Measurements from ENCODE around the gene DAPK3. TPM values are rescaled to one million over a fixed set of nuclear protein-coding genes. Genes with fewer than 3 reads are reported as not detected.

The DAPK3 gene
- total and polyA plus RNA-seq, 2 experiments from 2014 or later: 47.6 to 167 TPM

DNA sequence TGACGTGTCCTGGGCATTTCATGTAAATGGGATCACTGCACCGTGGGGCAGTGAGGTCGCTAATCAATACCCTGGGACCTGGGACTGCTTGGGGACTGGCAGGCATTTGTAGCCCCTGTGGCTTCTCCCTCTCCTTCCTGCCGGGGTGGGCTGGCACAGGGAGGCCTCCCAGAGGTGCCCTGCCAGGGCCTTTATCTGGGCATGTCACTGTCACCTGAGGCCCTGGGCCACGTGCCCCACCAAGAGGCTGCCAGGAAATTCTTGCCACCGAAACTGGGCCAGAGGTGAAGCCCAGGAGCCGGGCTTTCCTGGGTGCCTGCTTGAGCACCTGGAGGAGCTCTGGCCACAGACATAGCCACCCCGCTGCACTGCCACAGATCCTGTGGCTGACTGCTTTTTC, 39.9 kb downstream of the DAPK3 start:
- no peak overlapping the region for H3K27ac ChIP-seq
- H3K4me1 ChIP-seq (ENCODE audit: insufficient read depth): no peaks in the 10 kb centered on the region
- in situ Hi-C loops (cut with MboI): no loop called here
- H3F3A ChIP-seq (ENCODE audit: insufficient read depth): no peaks in the 10 kb centered on the region
- no peaks in the 10 kb centered on the region for H3K9me3 ChIP-seq (ENCODE audit: low read depth)
- no peak overlapping the region for H3K4me3 ChIP-seq
- H2AFZ ChIP-seq: no peak overlapping the region
- H3K27me3 ChIP-seq (replicated peaks; ENCODE audit: insufficient read depth): peaks cover 21% of the 10 kb centered on the region
- TF ChIP-seq EZH2 (IDR thresholded peaks at IDR 0.05; ENCODE audit: insufficient read depth, poor library complexity, severe bottlenecking) (no peak), EZH2phosphoT487 (IDR thresholded peaks at IDR 0.05; ENCODE audit: insufficient read depth, low read depth) (no peak)
- WGBS, 2 experiments (ENCODE audit: low coverage in 1 of 2, low lambda C conversion rate in 2 of 2, missing lambda C conversion rate in 2 of 2): 59 to 65% methylated on average over 7 to 8 of the region's 8 CpGs
- H3K4me2 ChIP-seq (ENCODE audit: unreplicated experiment): no peak overlapping the region
- H3K9ac ChIP-seq: no peak overlapping the region
- H3K9me2 ChIP-seq (ENCODE audit: insufficient read depth): no peaks in the 10 kb centered on the region
- H3K36me3 ChIP-seq (ENCODE audit: low read depth): no peaks in the 10 kb centered on the region
- H3K79me2 ChIP-seq (ENCODE audit: insufficient read depth): no peaks in the 10 kb centered on the region
- H4K20me1 ChIP-seq (ENCODE audit: insufficient read depth): no peaks in the 10 kb centered on the region
- DNase-seq: no peak

DNA sequence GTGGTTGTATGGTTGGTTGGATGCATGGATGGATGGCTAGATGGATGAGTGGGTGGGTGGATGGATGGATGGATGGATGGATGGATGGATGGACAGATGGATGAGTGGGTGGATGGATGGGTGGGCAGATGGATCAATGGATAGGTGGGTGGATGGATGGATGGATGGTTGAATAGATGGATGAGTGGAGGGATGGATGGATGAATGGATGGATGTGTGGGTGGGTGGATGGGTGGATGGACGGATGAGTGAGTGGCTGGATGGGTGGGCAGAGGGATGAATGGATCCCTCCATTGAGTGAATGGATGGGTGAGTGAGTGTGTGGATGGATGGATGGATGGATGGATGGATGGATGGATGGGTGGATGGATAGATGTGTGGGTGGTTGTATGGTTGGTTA, 47.0 kb downstream of the DAPK3 start:
- Histone ChIP-seq H3K27ac (no peak overlapping the region), H3K9me2 (ENCODE audit: insufficient read depth) (no peaks in the 10 kb centered on the region), H3K27me3 (replicated peaks; ENCODE audit: insufficient read depth) (no peaks in the 10 kb centered on the region), H3K4me1 (ENCODE audit: insufficient read depth) (no peaks in the 10 kb centered on the region), H3K9me3 (ENCODE audit: low read depth) (no peaks in the 10 kb centered on the region), H3K4me2 (ENCODE audit: unreplicated experiment) (no peak overlapping the region), H4K20me1 (ENCODE audit: insufficient read depth) (no peaks in the 10 kb centered on the region), H2AFZ (no peak overlapping the region), H3K36me3 (ENCODE audit: low read depth) (no peaks in the 10 kb centered on the region), H3K79me2 (ENCODE audit: insufficient read depth) (no peaks in the 10 kb centered on the region), H3F3A (ENCODE audit: insufficient read depth) (no peaks in the 10 kb centered on the region), H3K9ac (no peak overlapping the region), H3K4me3 (no peak overlapping the region)
- DNase-seq: no peak
- TF ChIP-seq EZH2phosphoT487 (IDR thresholded peaks at IDR 0.05; ENCODE audit: insufficient read depth, low read depth): no peak
- no peak for TF ChIP-seq EZH2 (IDR thresholded peaks at IDR 0.05; ENCODE audit: insufficient read depth, poor library complexity, severe bottlenecking)
- in situ Hi-C loops (cut with MboI): no loop called here
- WGBS, 2 experiments (ENCODE audit: low coverage in 1 of 2, low lambda C conversion rate in 2 of 2, missing lambda C conversion rate in 2 of 2): 10 to 25% methylated on average over 1 of the region's 1 CpG

DNA sequence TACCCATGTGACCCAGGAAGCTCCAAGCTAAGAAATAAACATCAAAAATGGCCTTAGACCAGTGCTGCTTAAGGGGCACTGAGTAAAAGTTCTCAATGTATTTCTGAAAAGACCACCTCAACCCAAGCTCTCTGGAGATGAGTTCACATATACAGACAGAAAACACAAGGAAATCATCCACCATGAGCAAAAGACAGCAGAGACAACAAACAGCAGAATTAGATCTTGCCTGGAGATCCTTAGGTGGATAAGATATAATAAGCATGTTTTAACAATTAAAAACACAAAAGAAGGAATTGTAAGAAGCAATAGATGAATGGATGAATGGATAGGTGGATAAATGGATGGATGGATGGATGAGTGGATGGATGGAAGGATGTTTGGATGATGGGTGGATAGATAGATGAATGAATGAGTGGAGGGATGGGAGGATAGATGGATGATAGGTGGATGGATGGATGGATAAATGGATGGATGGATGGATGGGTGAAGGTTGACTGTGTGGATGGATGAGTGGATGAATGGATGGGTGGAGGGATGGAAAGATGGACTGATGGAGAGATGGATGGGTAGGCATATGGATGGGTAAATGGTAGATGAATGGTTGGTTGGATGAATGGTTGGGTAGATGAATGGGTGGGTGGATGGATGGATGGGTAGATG, 47.7 kb downstream of the DAPK3 start:
- H3K36me3 ChIP-seq (ENCODE audit: low read depth): no peaks in the 10 kb centered on the region
- H3K4me3 ChIP-seq: no peak overlapping the region
- no peaks in the 10 kb centered on the region for H3K9me2 ChIP-seq (ENCODE audit: insufficient read depth)
- no peaks in the 10 kb centered on the region for H4K20me1 ChIP-seq (ENCODE audit: insufficient read depth)
- in situ Hi-C loops (cut with MboI): no loop called here
- H3K9me3 ChIP-seq (ENCODE audit: low read depth): no peaks in the 10 kb centered on the region
- no peaks in the 10 kb centered on the region for H3K79me2 ChIP-seq (ENCODE audit: insufficient read depth)
- H2AFZ ChIP-seq: no peak overlapping the region
- H3K27me3 ChIP-seq (replicated peaks; ENCODE audit: insufficient read depth): no peaks in the 10 kb centered on the region
- no peak overlapping the region for H3K4me2 ChIP-seq (ENCODE audit: unreplicated experiment)
- no peak overlapping the region for H3K9ac ChIP-seq
- no peak overlapping the region for H3K27ac ChIP-seq
- no peaks in the 10 kb centered on the region for H3F3A ChIP-seq (ENCODE audit: insufficient read depth)
- H3K4me1 ChIP-seq (ENCODE audit: insufficient read depth): no peaks in the 10 kb centered on the region
- DNase-seq: no peak
- TF ChIP-seq EZH2phosphoT487 (IDR thresholded peaks at IDR 0.05; ENCODE audit: insufficient read depth, low read depth): no peak

DNA sequence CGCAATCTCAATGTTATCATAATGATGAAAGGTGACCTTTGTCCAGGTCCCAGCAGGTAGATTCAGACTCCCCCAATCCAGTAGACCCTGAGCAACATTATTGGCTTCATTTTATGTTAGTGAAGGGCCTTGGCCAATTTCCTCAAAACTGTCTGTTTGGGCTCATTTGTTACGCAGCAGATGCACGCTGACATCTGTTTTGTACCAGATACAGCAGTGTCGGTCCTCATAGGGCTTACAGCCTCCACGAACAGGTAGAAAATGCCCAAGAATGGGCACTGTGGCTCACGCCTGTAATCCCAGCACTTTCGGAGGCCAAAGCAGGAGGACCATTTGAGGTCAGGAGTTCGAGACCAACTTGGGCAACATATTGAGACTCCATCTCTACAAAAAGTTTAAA, 51.1 kb downstream of the DAPK3 start:
- Histone ChIP-seq H3K27me3 (replicated peaks; ENCODE audit: insufficient read depth) (no peaks in the 10 kb centered on the region), H3K4me1 (ENCODE audit: insufficient read depth) (no peaks in the 10 kb centered on the region), H3K27ac (no peak overlapping the region), H3K4me3 (no peak overlapping the region), H3K9me3 (ENCODE audit: low read depth) (no peaks in the 10 kb centered on the region), H2AFZ (no peak overlapping the region), H3K9ac (no peak overlapping the region), H3F3A (ENCODE audit: insufficient read depth) (no peaks in the 10 kb centered on the region), H3K36me3 (ENCODE audit: low read depth) (no peaks in the 10 kb centered on the region), H3K4me2 (ENCODE audit: unreplicated experiment) (no peak overlapping the region), H3K9me2 (ENCODE audit: insufficient read depth) (no peaks in the 10 kb centered on the region), H4K20me1 (ENCODE audit: insufficient read depth) (no peaks in the 10 kb centered on the region), H3K79me2 (ENCODE audit: insufficient read depth) (no peaks in the 10 kb centered on the region)
- no peak for DNase-seq
- in situ Hi-C loops (cut with MboI): no loop called here
- TF ChIP-seq EZH2phosphoT487 (IDR thresholded peaks at IDR 0.05; ENCODE audit: insufficient read depth, low read depth) (no peak), EZH2 (IDR thresholded peaks at IDR 0.05; ENCODE audit: insufficient read depth, poor library complexity, severe bottlenecking) (no peak)
- WGBS, 2 experiments (ENCODE audit: low coverage in 1 of 2, low lambda C conversion rate in 2 of 2, missing lambda C conversion rate in 2 of 2): 67 to 70% methylated on average over 8 of the region's 8 CpGs

DNA sequence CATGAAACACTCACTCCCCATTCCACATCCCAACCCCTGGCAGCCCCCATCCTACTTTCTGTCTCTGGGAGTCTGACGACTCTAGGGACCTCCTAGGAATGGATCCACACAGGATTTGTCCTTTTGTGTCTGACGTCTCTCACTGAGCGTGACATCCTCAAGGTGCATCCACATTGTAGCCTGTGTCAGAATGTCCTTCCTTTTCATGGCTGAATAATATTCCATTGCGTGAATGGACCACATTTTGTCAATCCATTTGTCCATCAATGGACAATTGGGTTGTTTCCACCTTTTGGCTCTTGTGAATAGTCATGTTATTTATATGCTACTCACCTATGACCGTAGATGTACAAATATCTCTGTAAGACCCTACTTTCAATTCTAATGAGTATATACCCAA, 54.9 kb downstream of the DAPK3 start:
- H3K9ac ChIP-seq: no peak overlapping the region
- H3K4me2 ChIP-seq (ENCODE audit: unreplicated experiment): no peak overlapping the region
- no peaks in the 10 kb centered on the region for H3K4me1 ChIP-seq (ENCODE audit: insufficient read depth)
- no peaks in the 10 kb centered on the region for H3K79me2 ChIP-seq (ENCODE audit: insufficient read depth)
- no peaks in the 10 kb centered on the region for H3K9me3 ChIP-seq (ENCODE audit: low read depth)
- no peaks in the 10 kb centered on the region for H3K27me3 ChIP-seq (replicated peaks; ENCODE audit: insufficient read depth)
- in situ Hi-C loops (cut with MboI): no loop called here
- H3F3A ChIP-seq (ENCODE audit: insufficient read depth): no peaks in the 10 kb centered on the region
- H3K36me3 ChIP-seq (ENCODE audit: low read depth): no peaks in the 10 kb centered on the region
- TF ChIP-seq EZH2phosphoT487 (IDR thresholded peaks at IDR 0.05; ENCODE audit: insufficient read depth, low read depth) (no peak), EZH2 (IDR thresholded peaks at IDR 0.05; ENCODE audit: insufficient read depth, poor library complexity, severe bottlenecking) (no peak)
- no peak for DNase-seq
- no peaks in the 10 kb centered on the region for H4K20me1 ChIP-seq (ENCODE audit: insufficient read depth)
- WGBS, 2 experiments (ENCODE audit: low coverage in 1 of 2, low lambda C conversion rate in 2 of 2, missing lambda C conversion rate in 2 of 2): 56 to 64% methylated on average over 5 of the region's 5 CpGs
- H2AFZ ChIP-seq: no peak overlapping the region
- H3K4me3 ChIP-seq: no peak overlapping the region
- no peaks in the 10 kb centered on the region for H3K9me2 ChIP-seq (ENCODE audit: insufficient read depth)
- no peak overlapping the region for H3K27ac ChIP-seq
